ENCODE data around the gene NDST1.
"Not testable (repeated sequence)": the region's sequence is repeated elsewhere in the genome, so short reads cannot be mapped to it uniquely, and the experiment has no call there.

Gene NDST1

DNA sequence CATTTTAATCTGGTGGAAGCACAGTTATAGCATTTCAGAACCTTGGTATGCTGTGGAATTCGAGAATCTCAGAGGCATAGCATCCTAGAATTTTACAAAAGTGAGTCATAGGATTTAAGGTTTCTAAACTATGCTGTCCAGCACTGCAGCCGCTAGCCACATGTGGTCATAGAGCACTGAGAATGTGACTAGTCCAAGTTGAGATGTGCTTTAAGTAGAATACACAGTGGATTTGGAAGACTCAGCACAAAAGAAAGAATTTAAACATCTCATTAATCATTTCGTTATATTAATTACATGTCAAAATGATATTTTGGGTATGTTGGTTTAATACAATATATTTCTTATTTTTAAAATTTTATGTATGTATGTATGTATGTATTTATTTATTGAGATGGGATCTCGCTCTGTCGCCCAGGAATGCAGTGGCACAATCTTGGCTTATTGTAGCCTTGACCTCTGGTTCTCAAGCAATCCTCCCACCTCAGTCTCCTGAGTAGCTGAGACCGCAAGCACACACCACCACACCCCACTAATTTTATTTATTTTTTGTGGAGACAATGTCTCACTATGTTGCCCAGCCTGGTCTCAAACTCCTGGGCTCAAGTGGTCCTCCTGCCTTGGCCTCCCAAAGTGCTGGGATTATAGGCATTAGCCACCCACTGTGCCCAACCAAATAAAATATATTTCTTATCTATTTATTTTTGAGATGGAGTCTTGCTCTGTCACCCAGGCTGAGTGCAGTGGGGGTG lies 38.0 kb upstream of the NDST1 start:
- no peak for DNase-seq (ENCODE audit: low spot score)
- TF ChIP-seq CTCF (IDR thresholded peaks at IDR 0.05; ENCODE audit: extremely low read depth, missing control alignments), result no peak

DNA sequence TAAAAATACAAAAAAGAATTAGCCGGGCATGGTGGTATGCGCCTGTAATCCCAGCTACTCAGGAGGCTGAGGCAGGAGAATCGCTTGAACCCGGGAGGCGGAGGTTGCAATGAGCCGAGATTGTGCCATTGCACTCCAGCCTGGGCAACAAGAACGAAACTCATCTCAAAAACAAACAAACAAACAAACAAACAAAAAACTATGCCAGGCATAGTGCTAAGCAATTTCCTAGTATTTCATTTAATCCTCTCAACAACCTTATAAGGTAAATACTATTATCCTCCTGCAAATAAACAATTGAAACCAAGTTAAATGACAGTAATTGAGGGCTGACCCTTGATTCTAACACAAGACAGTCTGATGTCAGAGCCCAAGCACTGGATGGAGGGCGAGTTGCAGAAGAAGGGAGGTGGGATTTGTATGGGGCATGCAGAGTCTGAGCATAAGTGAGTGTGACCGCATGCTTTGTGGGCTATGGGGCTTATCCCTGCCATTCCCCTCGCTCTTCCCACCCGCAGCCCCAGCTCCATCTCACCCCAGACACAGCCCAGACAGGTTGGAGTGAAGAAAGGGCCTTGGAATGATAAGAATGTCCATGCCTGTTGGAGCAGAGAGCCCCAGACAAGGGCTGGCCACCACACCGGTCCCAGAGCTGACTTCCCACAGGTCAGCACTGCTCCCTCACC lies 34.1 kb upstream of the NDST1 start:
- no peak for DNase-seq (ENCODE audit: low spot score)
- TF ChIP-seq CTCF (IDR thresholded peaks at IDR 0.05; ENCODE audit: extremely low read depth, missing control alignments), result no peak

DNA sequence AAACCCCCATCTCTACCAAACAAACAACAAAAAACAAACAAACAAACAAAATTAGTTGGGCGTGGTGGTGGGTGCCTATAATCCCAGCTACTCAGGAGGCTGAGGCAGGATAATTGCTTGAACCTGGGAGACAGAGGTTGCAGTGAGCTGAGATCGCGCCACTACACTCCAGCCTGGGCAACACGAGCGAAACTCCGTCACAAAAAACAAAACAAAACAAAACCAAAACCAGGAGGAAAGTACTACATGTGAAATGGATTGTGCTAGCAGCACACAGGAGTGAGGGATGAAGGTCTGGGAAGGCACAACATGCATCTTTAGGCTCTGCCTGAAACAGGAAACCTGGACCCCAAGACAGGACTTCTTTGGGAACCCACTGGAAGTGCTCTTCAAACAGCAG lies 31.4 kb upstream of the NDST1 start:
- DNase-seq (ENCODE audit: low spot score), result not testable (repeated sequence)

DNA sequence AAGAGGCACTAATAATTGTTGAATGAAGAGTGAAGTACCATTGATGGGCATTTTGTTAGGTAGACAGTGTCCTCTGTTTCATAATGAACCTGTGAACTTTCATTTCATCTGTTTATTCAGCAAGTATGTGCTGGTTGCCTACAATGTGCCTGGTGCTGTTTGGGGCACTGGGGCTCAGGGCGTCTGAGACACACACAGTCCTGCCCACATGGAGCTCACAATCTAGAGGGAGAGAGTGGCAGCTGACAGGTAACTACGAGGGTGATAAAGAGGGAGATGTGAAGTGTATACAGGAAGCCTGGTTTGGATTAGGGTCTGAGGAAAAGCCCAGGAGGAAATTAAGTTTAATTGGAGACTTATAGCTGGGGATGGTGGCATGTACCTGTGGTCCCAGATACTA lies 28.5 kb upstream of the NDST1 start:
- TF ChIP-seq CTCF (IDR thresholded peaks at IDR 0.05; ENCODE audit: extremely low read depth, missing control alignments), result no peak
- no peak for DNase-seq (ENCODE audit: low spot score)

DNA sequence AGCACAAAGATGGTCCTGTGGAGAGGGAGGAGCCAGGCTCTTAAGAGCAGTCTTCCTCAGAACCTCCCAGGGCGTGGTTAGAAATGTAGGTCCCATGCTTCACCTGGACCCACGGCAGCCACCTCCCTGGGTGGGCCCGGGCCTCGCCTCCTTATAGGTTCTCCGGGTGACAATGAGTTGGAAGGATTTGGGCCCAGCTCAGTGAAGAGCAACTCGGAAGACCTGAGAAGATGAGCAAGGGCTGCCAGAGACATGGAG lies 26.3 kb upstream of the NDST1 start:
- DNase-seq (ENCODE audit: low spot score), result no peak
- TF ChIP-seq CTCF (IDR thresholded peaks at IDR 0.05; ENCODE audit: extremely low read depth, missing control alignments), result no peak

DNA sequence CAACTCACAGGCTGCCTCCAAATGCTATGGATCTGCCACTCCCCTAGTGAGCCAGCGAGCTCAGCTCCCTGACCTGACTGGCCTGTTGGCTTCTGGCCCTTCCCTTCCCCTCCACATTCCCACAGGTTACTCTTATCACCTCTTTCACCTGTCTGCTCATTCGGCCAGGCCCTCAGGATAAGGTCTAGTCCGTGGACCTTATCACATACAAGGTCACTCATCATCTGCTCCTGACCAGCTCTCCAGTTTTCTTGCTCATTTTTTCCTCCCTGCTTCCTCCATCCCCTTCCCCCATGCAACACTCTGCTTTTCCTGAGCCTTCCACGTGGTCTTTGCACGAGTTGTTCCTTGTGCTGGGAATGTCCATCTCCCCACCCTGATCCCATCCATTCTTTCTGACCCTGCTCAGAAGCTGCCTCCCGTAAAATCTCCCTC lies 25.9 kb upstream of the NDST1 start:
- DNase-seq (ENCODE audit: low spot score), result no peak
- TF ChIP-seq CTCF (IDR thresholded peaks at IDR 0.05; ENCODE audit: extremely low read depth, missing control alignments), result no peak

DNA sequence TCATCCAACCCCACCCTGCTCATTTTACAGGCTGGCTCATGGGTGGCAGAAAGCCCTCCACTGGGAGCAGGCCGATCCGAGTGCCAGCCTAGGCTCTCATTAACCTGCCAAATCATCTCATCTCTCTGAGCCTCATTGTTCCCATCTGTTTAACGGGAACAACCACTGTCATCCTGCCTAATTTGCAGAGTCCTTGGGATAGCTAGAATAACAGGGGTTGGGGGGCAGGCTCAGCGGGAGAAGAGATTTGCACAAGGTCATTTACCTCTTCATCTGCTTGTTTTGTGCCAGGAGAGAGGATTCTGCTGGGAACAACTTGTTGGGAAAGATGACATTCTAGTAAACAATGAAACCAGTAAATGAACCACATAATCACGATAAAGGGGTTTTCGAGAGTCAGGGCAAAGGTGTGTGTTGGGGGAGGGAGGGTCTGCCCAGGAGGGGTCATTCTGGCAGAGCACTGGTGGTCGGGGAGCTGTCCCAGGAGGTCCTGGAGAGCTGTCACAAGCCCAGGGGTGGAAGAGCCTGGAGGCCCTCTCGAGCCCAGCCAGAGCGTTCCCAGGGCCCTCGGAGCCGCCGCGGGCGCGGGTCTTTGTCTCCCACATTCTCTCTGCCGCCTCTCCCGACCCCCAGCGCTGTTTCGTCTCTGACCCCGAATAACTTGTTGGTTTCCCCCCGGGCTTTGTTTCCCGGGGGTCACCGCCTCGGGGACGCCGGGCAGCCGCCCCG lies 22.8 kb upstream of the NDST1 start:
- no peak for DNase-seq (ENCODE audit: low spot score)
- TF ChIP-seq CTCF (IDR thresholded peaks at IDR 0.05; ENCODE audit: extremely low read depth, missing control alignments), result no peak
